Stimulated activated CD4-positive, alpha-beta T cell treated with anti-CD3 and anti-CD28 coated beads, TNF-alpha, amount 100 ng/mL, for 24 hours (primary cell): Measurements from ENCODE around the gene NCOA3.
A peak's percentile ranks its signal among the peaks of the same experiment; 100 is the strongest.

ENCODE experiments used
- DNase-seq, 3 experiments: peaks; one replicate each; pipeline ENCODE4 v3.0.0-alpha.2; 2020; ENCODE audit warnings: low read depth in 3 of 3

NCOA3 gene

DNA sequence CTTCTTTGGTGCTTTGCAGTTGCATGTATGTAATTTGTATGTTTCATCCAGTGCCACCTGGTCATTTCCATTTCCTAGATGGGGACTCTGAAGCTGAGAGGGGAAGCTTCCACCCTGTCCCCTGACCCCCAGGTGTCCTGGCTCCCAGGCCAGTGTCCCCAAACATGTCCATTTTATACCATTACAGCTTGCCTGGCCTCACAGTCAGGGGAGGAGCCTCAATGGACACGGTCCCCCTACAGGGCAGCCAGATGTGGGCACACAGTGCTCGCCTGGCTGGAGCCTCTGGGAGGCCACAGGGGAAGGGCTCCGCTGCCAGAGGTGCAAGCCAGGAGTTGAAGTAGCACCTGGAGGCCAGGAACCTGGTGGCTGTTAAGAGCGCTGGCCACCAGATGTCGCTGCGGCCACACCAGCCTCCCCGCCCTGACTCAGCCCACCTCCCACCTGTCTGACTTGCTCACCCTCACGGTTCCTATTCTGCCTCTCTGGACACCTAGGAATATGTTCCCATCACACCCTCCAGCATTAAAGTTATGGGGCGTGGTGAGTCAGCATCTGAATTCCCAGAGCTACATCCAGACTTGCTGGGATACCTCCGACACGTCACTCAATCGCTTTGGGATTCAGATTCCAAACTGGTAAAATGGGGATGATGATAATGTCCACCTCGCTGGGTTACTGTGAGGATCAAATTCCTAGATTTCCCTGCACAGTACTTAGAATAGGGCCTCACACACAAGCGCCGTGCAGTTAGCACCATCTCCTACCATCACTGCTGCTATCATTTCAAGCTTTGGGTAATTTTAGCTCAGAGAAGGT, 176.2 kb downstream of the NCOA3 start:
- DNase-seq = peak; percentile 30 to 63 (median 45)

DNA sequence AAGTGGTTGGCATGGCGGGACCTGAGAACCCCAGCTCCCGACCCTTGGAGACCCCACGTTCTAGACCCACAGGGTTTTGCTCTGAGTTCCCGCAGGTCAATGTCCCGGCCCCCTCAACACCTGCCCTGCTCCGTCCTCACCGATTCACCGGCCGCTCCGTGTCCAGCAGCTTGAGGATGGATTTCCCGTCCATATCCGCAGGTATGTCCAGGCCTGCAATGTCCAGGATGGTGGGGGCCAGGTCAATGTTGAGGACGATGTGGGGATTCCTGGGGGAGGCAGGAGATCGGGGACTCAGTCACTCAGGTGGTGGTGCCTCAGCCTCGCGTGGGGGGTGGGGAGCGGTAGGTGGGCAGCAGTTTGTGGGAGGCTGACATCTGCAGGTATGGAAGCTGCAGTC, 176.8 kb downstream of the NCOA3 start:
- no peak for DNase-seq

DNA sequence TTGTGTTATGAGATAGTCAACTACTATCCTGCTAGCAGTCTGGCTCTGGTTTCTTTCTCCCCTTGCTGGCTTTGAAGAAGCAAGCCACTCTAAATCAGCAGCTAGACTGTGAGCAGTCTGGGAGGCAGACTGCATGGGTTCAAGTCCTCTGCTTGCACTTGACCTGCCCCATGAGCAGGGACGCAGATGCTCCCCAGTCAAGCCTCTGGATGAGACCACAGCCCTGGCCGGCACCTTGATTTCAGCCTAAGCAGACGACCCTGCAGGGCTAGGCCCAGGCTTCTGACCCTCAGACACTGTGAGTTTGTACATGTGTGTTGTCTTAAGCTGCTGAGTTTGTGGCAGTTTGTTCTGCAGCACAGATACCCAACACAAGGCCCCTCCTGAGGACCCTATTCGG, 177.8 kb downstream of the NCOA3 start:
- no peak for DNase-seq

DNA sequence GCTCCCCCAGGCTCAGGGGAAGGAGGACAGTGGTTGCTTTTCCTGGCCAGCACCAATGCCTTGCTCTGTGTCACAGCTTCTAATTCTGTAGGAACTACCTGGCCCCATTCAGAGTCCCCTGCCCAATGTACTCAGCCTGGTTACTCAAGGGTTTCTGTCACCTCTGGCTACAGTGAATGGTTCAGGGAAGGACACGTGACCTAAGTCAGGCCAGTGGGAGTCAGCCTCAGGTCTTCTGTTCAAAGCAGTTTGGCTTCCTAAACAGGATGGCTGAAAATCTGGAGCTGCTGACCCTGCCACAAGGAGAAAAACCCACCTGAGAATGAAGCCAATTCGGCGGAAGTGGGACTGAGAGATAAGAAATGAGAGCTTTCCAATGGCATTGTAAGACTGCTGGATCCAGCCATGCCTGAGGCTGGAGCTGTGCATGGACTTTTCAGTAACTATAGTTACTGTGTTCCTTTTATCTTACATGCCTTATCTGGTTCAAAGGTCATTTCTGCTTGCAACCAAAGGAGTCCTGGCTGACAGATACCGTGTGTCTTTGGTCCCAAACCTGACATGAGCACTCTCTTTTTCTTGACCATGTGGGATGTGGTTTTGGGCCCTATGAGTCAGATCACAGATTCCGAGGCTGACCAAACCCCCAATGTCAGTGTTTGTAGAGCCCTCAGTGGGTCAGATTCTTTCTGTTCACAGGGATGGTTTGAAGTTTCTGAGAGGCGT, 179.3 kb downstream of the NCOA3 start:
- no peak for DNase-seq

DNA sequence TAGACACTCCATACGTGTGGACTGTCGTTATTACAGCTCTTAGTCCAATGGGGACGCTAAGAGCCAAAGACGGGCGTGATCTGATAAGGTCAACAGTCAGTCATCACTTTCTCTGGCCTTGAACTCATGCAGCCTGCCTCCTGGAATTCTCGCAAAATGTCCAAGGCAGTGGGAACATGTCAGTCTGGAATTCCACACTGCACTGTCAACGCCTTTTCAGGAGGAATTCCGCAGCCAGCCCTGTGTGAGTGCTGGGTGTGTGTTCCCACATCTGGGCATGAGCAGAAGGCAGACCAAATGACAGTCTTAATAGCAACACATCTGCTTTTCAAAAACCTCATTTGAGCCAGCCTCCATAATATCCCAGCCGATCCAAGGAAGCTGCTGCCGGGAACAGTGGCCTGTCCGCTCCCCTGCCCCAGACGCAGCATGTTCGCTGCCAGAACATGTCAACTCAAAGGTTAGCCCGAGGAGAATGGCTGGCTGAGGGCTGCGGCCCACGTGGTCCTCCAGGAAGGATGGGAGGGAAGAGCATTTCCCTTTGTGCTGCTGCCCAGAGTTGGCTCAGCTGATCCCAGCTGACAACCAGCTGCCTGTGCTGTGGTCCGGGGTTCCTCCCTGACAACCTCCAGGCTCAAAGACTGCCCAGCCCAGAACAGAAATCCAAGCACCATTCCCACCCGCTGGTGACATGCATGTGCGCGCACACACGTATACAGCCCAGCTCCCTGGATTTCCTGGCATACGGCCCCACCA, 180.5 kb downstream of the NCOA3 start:
- DNase-seq = no peak

DNA sequence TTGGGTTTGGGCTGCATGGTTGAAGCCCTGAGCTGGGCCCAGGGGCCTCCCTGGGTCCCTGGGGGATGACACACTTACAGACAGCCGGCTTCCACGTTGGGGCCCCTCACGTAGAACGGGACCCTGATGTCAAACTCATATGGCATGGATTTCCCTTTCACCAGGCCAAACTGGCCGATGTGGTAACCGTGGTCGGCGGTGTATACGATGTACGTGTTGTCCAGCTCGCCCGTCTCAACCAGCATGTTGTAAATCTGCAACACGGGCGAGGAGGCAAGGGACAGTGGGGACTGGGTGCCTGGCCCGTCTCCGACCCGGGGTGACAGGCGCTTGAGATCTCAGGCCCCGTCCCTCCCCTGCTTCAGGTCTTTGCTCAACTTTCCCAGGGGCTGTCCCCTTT, 181.2 kb downstream of the NCOA3 start:
- DNase-seq = no peak

DNA sequence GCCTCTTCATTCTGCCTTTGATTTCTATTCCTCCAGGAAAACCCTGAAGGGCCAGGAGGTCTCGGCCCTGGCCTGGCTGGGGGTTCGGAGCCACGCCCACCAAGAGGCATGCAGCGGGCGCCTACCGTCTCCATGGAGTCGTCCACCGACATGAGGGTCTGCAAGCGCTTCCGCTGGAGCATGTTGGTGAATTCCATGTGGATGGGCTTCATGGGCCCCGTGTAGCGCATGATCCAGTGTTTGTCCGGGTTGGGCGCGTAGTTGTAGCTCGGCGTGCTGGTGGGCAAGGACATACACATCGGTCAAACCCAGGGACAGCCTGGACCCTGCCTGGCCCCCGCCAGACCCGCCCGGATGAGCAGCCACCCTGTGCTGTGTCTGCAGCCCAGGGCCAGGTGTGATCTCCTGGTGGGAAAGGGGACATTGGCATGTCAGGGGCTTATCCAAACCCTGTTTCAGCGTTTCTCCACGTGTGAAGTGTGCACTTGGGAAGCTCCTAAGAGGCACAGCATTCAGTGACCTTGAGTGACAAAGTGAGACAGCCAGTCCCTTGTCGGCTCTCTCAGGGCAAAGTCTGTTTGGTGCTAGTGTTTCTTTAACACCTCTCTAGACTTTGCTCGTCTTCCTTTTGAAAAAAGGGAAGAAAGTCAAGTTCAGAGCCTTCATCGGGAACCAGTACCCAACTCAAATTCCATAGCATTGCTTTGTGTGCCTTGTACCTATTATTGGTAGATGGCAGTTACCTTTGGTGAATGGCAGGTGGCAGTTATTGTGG, 182.8 kb downstream of the NCOA3 start:
- DNase-seq = no peak

DNA sequence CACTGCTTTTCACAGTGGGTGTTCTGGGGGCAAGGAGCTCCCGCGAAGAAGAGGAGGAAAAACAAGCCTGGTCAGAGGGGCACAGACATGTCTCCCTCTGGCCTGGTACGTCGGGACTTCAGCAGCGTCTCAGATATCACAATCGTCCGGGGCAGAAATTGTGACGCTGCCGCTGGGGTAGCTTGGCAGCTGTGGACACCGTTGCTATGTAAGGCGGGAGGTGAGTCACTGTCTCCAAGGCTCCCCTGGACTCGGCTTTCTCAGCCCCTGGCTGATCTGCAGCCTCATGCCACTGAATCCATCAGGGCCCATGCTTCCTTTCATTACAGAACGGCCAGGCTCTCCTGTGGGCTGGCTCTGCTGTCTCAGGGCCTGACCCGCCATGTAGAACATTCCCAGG, 184.9 kb downstream of the NCOA3 start:
- DNase-seq = no peak

DNA sequence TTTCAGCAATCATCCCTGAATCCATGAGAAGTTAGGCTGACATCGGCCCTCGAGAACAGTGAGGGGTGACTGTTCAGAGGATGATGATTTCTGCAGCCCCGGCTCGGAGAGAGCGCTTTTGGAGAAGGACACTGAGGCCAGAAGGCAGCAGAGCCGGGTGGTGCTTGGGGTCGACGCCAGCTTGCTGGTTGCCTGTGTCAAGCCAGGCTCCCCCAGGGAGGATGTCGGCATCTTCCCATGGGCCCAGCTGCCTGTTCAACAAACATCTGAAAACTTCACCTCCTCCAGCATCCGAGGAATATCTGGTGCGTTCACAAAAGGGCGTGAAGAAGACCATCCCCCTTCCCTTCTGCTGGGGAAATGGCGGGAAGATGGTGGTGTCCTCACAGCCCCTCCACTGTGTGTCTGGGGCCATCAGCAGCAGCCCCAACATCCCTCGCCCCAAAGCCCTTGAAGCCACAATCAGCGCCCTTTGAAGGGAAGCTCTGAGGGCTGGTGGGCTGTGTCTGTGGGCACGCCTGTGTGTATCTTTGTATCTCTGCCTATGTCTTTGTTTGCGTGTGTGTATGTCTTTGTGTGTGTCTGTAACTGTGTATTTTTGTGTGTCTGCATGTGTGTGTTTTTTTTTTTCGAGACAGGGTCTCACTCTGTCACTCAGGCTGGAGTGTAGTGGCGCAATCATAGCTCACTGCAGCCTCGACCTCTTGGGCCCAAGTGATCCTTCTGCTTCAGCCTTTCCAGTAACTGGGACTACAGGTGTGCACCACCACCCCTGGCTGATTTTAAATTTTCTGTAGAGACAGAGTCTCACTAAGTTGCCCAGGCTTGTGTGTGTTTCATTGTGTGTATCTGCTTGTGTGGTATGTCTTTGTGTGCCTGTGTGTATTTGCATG, 185.7 kb downstream of the NCOA3 start:
- DNase-seq = no peak

DNA sequence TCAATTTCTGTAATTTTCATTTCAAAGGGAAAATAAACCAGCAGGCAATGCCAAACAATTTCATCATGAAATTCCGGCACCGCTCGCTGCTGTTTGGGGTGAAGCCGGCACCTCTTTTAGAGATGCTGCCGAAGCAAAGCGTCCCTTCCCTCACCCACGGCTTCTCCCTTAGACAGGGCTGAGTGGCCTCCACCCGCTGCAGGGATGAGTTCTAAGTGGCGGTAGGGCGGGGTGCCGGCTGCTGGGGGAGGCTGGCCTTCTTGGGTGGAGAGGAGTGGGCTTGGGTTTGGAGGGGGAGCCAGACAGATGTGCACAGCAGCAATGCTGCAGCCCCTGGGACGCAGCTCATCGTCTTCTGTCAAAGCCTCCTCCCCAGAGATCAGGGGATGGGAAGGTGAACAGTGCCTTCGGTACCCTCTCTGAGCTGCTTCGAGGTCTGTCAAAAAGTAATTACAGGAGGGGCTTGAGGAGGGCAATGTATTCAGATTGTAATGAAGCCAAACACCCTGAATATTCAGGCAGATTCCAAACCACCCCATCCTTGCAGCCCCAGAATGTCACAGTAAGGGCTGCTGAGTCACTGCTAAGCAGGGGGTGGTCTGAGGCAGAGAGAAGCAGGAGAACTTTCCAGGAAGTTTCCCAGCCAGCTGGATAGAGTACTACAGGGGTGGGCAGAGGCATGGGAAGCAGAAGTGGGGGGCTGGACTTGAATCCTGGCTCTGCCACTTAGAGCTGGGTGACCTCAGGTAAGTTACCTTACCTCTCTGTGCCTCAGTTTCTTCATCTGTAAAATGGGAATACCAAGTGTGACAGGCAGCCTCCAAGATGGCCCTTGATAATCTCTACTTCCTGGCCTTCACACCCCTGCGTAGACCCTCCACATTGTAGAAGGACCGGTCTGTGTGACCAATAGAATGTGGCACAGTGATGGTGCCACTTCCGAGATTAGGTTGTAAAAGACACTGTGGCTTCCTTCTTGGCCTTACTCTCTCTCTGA, 187.0 kb downstream of the NCOA3 start:
- DNase-seq = no peak

DNA sequence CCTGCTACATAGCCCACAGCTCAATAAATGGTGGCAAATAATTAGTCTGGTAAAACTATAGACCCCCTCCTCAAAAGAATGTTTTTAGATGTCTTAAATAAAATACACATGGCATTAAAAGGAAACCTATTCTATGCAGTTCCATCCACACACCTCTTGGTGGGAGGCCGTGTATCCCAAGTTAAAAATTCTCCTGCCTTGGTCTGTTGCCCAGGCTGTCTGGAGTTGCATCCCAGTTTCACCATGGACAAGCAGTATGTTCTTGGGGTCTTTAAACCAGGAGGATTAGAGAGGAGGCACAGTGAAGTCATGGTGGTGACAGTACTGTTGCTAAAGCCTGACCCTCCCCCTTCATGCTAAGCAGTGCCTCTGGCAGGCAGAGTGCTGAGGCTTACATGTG, 188.0 kb downstream of the NCOA3 start:
- no peak for DNase-seq

DNA sequence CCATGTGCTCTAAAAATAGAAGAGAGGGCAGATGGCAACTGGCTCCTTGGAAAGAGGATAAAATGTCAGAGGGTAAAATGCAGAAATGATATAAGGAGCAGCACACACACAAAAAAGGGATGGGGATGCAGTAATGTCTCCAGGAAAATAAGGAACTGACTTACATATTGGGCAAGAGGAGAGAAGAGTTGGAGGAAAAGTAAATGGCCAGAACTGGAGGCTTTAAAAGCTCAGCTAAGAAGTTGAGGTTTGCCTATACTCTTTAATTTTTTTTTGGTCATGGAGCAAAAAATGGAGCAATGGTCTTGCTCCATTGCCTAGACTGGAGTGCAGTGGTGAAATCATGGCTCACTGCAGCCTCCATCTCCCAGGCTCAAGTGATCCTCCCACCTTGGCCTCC, 189.9 kb downstream of the NCOA3 start:
- no peak for DNase-seq

DNA sequence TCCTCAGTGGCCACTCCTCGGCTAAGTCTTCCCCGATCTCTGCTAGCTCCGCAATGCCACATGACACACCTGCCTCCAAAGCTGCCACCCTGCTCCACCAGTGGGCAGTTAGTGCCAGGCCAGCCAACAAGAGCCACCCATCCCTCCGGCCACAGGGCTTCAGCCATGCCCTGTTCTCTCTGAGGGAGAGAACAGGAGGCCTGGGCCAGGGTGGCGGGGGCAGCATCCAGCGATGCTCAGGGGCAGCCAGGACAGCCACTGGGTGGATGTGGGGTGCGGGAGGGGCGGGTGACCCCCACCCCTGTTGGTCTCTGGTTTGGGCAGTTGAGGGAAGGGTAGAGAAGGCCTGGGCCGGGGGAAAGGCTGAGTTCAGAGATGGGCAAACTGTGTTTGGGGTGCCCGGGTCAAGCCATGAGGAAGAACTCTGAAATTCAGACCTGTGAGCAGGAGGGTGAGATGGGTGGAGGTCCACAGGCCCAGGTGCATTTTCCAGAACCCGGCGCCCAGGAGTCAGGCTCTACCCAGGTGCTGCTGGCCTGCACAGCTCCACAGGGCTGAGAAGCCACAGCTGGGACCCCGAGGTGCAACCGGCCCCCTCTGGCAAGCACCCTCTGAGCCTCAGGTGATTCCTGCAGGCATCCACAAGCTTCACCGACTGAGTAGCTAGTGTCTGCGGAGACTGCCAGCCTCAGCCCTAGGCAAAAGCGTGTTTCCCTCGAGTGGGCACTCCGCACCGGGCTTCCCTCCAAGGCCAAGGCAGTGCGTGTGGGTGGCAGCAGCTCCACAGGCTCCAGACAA, 192.5 kb downstream of the NCOA3 start:
- no peak for DNase-seq

DNA sequence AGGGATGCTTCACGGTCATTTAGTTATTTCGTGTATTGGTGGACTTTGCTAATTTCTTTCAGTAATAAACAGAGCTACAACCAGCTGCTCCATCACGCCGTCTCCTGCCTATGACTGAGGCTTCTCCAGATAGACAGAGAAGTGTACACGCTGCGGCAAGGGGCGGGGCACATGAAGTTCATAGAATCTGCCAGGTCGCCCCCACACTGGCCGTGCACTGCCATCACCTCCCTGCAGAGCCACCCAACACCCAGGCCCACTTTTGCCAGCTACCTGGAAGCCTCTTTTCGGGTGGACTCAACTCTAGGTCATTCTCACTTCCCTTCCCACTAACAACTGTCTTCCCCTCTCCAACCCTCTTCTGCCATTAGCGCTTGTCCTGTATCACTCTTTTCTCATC, 195.2 kb downstream of the NCOA3 start:
- no peak for DNase-seq

DNA sequence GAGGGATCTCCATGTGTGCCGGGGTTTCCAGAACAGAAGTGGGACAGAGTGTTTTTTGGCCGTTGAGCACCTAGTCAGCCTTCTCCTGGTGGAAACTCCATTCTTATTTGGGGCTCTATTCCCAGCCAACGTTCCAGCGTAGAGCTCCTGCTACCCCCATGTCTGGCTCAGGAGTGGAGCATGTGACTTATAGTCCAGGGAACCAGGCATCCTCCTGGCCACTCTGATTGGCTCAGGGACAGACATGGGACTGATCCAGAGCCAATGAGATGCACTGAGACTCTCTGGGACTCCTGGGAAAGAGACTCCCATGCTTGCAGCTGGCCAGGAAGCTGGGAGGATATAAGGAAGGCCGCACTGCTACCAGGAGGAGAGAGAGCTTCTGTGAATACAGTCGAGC, 196.5 kb downstream of the NCOA3 start:
- no peak for DNase-seq

DNA sequence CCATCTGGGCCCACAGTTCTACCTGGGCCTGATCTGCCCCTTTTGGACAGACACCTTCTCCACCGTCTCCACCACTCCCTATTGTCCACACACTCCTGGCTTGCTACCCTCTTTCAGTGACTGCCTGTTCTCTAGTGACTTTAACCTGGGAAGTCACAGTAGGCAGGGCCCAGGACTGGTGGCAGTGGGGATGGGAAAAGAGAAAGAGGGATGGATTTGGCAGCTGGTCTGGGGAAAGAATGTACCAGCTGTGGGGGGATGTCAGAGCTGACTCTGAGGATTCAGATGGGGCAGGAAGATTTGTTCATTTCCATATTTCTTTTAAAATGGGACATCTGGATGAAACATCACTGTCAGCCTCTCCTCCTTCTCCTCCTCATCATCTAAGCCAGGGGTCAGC, 198.1 kb downstream of the NCOA3 start:
- no peak for DNase-seq

DNA sequence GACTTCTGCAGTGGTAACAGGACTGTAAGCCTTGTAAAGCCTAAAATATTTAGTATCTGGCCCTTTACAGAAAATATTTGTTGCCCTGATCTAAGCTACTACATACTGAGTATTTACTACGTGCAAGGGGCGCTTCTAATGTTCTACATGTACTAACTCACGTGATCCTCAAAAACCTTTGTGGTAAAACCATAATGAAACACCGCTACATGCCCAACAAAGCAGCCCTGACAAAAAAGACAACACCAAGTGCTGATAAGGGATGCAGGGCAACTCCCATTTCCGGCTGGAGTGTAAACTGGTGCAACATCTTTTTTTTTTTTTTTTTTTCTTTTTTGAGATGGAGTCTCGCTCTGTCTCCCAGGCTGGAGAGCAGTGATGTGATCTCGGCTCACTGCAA, 198.6 kb downstream of the NCOA3 start:
- DNase-seq = no peak

DNA sequence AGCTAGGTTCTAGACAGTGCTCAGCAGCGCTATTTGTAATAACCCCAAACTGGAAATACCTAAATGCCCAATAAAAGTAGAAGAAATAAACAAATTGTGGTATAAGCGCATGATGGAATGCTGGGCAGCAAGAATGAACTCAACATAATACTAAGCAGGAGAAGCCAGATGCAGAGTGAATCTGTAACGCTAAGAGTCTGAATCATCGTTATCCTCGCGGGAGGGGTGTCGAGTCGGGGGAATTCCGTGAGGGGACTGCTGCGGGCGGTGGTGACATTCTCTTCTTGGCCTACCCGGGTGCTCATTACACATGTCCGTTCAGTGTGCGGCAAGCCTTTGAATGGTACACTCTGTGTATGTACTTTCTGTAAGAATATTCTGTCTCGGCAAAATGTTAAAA, 199.9 kb downstream of the NCOA3 start:
- no peak for DNase-seq

DNA sequence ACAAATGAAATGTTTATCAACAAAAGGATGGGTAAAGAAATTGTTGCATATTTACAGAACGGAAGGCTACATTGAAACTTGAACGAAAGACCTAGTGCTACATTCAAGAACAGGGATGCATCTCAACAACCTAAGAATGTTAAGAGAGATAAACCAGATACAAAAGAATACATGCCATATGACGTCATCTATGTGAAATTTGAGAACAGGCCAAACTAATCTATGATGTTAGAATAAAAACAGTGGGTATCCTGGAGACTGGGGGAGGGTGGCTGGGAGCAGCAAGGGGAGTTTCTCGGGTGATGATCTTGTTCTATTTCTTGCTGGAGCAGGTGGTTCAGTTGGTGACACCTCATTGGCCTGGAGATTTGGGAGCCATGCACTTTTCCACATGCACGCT, 202.1 kb downstream of the NCOA3 start:
- DNase-seq = no peak
